C4-2B (cell line): ENCODE measurements around the gene TFDP1.
"Not testable (repeated sequence)": the region's sequence is repeated elsewhere in the genome, so short reads cannot be mapped to it uniquely, and the experiment has no call there.

Source experiments
- H3K27ac ChIP-seq: fragments of 450-650 bp; 2 replicates; pipeline ENCODE4 v1.5.1; 2017
- CTCF ChIP-seq: fragments of 450-650 bp; conservative IDR thresholded peaks from 2 replicates; pipeline ENCODE4 v1.5.1; 2017; ENCODE audit warnings: mild to moderate bottlenecking
- ZFX ChIP-seq: fragments of 450-650 bp; IDR thresholded peaks from 2 replicates; pipeline ENCODE4 v1.6.1; 2017

The TFDP1 gene

GRCh38 chr13:113585896-113586295, 1.3 kb downstream of the TFDP1 start:
- TF ChIP-seq CTCF (no peak), ZFX (no peak)
- peak overlapping the region; percentile 91 for H3K27ac ChIP-seq

- no peak overlapping the region for H3K27ac ChIP-seq
- TF ChIP-seq CTCF (no peak), ZFX (no peak)
Observed at GRCh38 chr13:113586661-113587479, 2.3 kb downstream of the TFDP1 start.

- TF ChIP-seq CTCF = no peak
- no peak for TF ChIP-seq ZFX
- no peak overlapping the region for H3K27ac ChIP-seq
Observed at GRCh38 chr13:113588394-113589111, 4.0 kb downstream of the TFDP1 start.

GRCh38 chr13:113589251-113589960, 4.9 kb downstream of the TFDP1 start:
- H3K27ac ChIP-seq = no peak overlapping the region
- TF ChIP-seq CTCF (no peak), ZFX (no peak)

- TF ChIP-seq CTCF (no peak), ZFX (no peak)
- no peak overlapping the region for H3K27ac ChIP-seq
Observed at GRCh38 chr13:113589961-113590339, 5.4 kb downstream of the TFDP1 start.

- TF ChIP-seq CTCF = no peak
- TF ChIP-seq ZFX = no peak
- H3K27ac ChIP-seq = no peak overlapping the region
Observed at GRCh38 chr13:113591750-113592149, 7.2 kb downstream of the TFDP1 start.

GRCh38 chr13:113592571-113592970, 8.0 kb downstream of the TFDP1 start:
- H3K27ac ChIP-seq = no peak overlapping the region
- no peak for TF ChIP-seq ZFX
- TF ChIP-seq CTCF = no peak

GRCh38 chr13:113594066-113594821, 9.7 kb downstream of the TFDP1 start:
- H3K27ac ChIP-seq = not testable (repeated sequence)
